ENCODE results near the gene GRAP.
"Not testable (repeated sequence)": the region's sequence is repeated elsewhere in the genome, so short reads cannot be mapped to it uniquely, and the experiment has no call there.

DNA sequence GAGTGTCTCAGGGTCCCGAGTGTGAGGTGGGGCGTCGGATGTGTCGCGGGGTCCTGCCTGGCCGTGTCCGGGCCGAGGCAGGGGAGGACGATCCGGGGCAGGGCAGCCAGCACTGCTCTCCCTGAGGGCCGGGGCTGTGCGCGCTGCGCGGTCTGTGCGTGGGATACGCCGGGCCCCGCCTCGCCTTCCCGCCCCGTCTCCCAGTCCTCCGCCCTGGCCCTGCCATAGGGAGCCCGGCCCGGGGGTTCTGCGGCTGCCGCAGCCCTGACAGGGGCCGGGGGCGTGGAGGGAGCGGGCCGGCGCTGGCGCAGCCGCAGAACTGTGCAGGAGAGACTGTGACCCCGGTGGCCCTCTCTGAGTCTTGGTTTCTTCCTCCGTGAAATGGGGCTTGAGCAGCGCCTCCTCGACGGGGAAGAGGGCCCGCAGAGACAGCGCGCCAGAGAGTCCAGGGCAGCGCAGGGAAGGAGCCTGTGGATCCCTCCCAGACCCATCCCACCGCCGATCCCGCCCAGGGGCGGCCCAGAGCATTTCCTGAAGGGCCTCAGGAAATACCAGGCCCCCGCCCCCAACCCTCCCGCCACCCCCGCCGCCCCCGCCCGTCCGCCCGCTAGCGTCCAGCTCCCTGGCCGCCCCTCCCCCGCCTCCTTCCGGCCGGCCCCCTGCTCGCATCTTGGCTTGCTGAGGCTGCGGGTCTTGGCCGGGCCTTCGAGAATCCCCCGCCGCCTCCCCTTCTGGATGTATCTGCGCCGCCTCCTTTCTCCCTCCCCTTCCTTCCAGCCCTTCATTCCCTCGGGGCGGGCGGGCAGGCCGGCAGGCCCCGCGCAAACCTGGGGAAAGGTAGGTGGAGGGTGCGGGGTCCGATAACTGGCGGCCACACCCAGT lies 42.3 kb upstream of the GRAP start:
- not testable (repeated sequence) for TF ChIP-seq MYC (IDR thresholded peaks at IDR 0.05; ENCODE audit: low read depth, low read length); POLR2A (IDR thresholded peaks at IDR 0.05; ENCODE audit: extremely low read depth, insufficient read length)
- TF ChIP-seq, protein P1, sequence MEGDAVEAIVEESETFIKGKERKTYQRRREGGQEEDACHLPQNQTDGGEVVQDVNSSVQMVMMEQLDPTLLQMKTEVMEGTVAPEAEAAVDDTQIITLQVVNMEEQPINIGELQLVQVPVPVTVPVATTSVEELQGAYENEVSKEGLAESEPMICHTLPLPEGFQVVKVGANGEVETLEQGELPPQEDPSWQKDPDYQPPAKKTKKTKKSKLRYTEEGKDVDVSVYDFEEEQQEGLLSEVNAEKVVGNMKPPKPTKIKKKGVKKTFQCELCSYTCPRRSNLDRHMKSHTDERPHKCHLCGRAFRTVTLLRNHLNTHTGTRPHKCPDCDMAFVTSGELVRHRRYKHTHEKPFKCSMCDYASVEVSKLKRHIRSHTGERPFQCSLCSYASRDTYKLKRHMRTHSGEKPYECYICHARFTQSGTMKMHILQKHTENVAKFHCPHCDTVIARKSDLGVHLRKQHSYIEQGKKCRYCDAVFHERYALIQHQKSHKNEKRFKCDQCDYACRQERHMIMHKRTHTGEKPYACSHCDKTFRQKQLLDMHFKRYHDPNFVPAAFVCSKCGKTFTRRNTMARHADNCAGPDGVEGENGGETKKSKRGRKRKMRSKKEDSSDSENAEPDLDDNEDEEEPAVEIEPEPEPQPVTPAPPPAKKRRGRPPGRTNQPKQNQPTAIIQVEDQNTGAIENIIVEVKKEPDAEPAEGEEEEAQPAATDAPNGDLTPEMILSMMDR (IDR thresholded peaks at IDR 0.05; ENCODE audit: low read depth, low read length): not testable (repeated sequence)
- TF ChIP-seq, protein P2, sequence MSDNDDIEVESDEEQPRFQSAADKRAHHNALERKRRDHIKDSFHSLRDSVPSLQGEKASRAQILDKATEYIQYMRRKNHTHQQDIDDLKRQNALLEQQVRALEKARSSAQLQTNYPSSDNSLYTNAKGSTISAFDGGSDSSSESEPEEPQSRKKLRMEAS (IDR thresholded peaks at IDR 0.05; ENCODE audit: low read depth, low read length): not testable (repeated sequence)
